Sigmoid colon (tissue), 7 donors: ENCODE measurements around the gene LMF1. TPM values are rescaled to one million over a fixed set of nuclear protein-coding genes. Genes with fewer than 3 reads are reported as not detected.

Experiments
- DNase-seq: peaks from one replicate; pipeline ENCODE4 v3.0.0-alpha.2; 2019
- H3K27ac ChIP-seq, 4 donors: fragments of 200-600 bp; sonication (generic); one replicate each; pipeline ENCODE4 v1.5.1; 2016 to 2019; ENCODE audit warnings: mild to moderate bottlenecking in 1 of 4
- H3K27me3 ChIP-seq, 3 donors: fragments of 200-600 bp; sonication (generic); one replicate each; pipeline ENCODE4 v1.5.1; 2019; ENCODE audit warnings: mild to moderate bottlenecking in 1 of 3
- H3K36me3 ChIP-seq, 4 donors: fragments of 200-600 bp; sonication (generic); one replicate each; pipeline ENCODE4 v1.5.1; 2016 to 2019
- H3K4me1 ChIP-seq, 4 donors: fragments of 200-600 bp; sonication (generic); one replicate each; pipeline ENCODE4 v1.5.1; 2017 to 2019
- H3K4me3 ChIP-seq, 4 donors: fragments of 200-600 bp; sonication (generic); one replicate each; pipeline ENCODE4 v1.5.1; 2017 to 2019; ENCODE audit warnings: mild to moderate bottlenecking in 2 of 4, moderate library complexity in 1 of 4
- H3K9me3 ChIP-seq, 4 donors: fragments of 200-600 bp in 3 of 4; sonication (generic) in 3 of 4; one replicate each; pipeline versions ENCODE4 v1.5.1 to v1.6.1; 2013 to 2019
- CTCF ChIP-seq, 4 experiments: fragments of 450-650 bp in 3 of 4; fragments of 200-600 bp in 1 of 4; IDR thresholded peaks; one replicate each; pipeline ENCODE4 v1.5.1; 2016 to 2019; ENCODE audit warnings: antibody characterized with exemption in 4 of 4, mild to moderate bottlenecking in 3 of 4, moderate library complexity in 2 of 4
- EP300 ChIP-seq, 4 donors: sonication (generic); formaldehyde crosslinking; IDR thresholded peaks; one replicate each; pipeline ENCODE4 v1.6.1; 2017; ENCODE audit warnings: antibody characterized with exemption in 4 of 4
- POLR2A ChIP-seq, 2 donors: fragments of 450-650 bp; IDR thresholded peaks; one replicate each; pipeline ENCODE4 v1.6.1; 2016; ENCODE audit warnings: antibody characterized with exemption in 2 of 2, mild to moderate bottlenecking in 2 of 2, moderate library complexity in 2 of 2
- POLR2AphosphoS5 ChIP-seq, 4 donors: sonication (generic); formaldehyde crosslinking; IDR thresholded peaks; one replicate each; pipeline ENCODE4 v1.6.1; 2017; ENCODE audit warnings: antibody characterized with exemption in 4 of 4
- WGBS, 2 donors: extraction: QIAGEN DNeasy Blood & Tissue Kit; methylation state at CpG; one replicate each; pipeline ENCODE4 v1.1.7; 2013; 5-methylcytosine and 5-hydroxymethylcytosine counted together
- intact Hi-C: fragments of 100-400 bp; cut with DNase I; formaldehyde crosslinking; loops from one replicate; pipeline ENCODE4 v1.15.1; 2023
- polyA plus RNA-seq, 3 donors: library from polyadenylated mRNA; stranded (reverse); fragments of 200-250 nt; gene quantifications; one replicate each; pipeline ENCODE4 v1.2.3, GENCODE V29; 2013
- total RNA-seq, 4 donors: library from RNA; depleted of rRNA; stranded (reverse); fragments of >200 nt; gene quantifications; one replicate each; pipeline ENCODE4 v1.1.0, GENCODE V29; 2016
- donor health status: healthy with polysubstance abuse.
- donor health status: Bipolar disorder and iron deficiency.
- donor health status: healthy.

Gene LMF1
- total and polyA plus RNA-seq, 7 donors, result 1.2 to 34.1 (median 19.9) TPM

GRCh38 chr16:907842-908241 lies 62.9 kb downstream of the LMF1 start:
- TF ChIP-seq CTCF (IDR thresholded peaks at IDR 0.05), result no peak
- TF ChIP-seq EP300 (IDR thresholded peaks at IDR 0.05), result no peak
- TF ChIP-seq POLR2A (IDR thresholded peaks at IDR 0.05), result no peak
- DNase-seq, result no peak
- intact Hi-C loops, result no loop called here
- Histone ChIP-seq H3K4me3 (no peak overlapping the region), H3K36me3 (peaks cover 3 to 45% (median 13%) of the 10 kb centered on the region in 4 donors), H3K27ac (no peak overlapping the region), H3K4me1 (no peaks in the 10 kb centered on the region), H3K9me3 (peaks cover 0 to 2% (median 0%) of the 10 kb centered on the region in 4 donors), H3K27me3 (no peaks in the 10 kb centered on the region)
- 93 to 97% methylated on average over 7 of the region's 7 CpGs for WGBS, 2 donors

GRCh38 chr16:907361-907760 lies 63.4 kb downstream of the LMF1 start:
- Histone ChIP-seq H3K27me3 (no peaks in the 10 kb centered on the region), H3K27ac (no peak overlapping the region), H3K36me3 (peaks cover 3 to 45% (median 13%) of the 10 kb centered on the region in 4 donors), H3K9me3 (peaks cover 0 to 2% (median 0%) of the 10 kb centered on the region in 4 donors), H3K4me1 (no peaks in the 10 kb centered on the region), H3K4me3 (no peak overlapping the region)
- intact Hi-C loops, result no loop called here
- TF ChIP-seq EP300 (IDR thresholded peaks at IDR 0.05) (no peak), CTCF (IDR thresholded peaks at IDR 0.05) (no peak), POLR2AphosphoS5 (IDR thresholded peaks at IDR 0.05) (no peak), POLR2A (IDR thresholded peaks at IDR 0.05) (no peak)
- no peak for DNase-seq
- WGBS, 2 donors, result 94 to 96% methylated on average over 15 of the region's 15 CpGs

GRCh38 chr16:906296-906695 lies 64.5 kb downstream of the LMF1 start:
- no peak for DNase-seq
- intact Hi-C loops, result no loop called here
- no peaks in the 10 kb centered on the region for H3K27me3 ChIP-seq
- peaks cover 0 to 2% (median 0%) of the 10 kb centered on the region in 4 donors for H3K9me3 ChIP-seq
- no peak overlapping the region for H3K27ac ChIP-seq
- no peak for TF ChIP-seq POLR2A (IDR thresholded peaks at IDR 0.05)
- no peak for TF ChIP-seq EP300 (IDR thresholded peaks at IDR 0.05)
- TF ChIP-seq CTCF (IDR thresholded peaks at IDR 0.05), result no peak
- TF ChIP-seq POLR2AphosphoS5 (IDR thresholded peaks at IDR 0.05), result no peak
- H3K36me3 ChIP-seq, result peaks cover 3 to 45% (median 13%) of the 10 kb centered on the region in 4 donors
- no peaks in the 10 kb centered on the region for H3K4me1 ChIP-seq
- no peak overlapping the region for H3K4me3 ChIP-seq
- WGBS, 2 donors, result 95 to 96% methylated on average over 12 of the region's 12 CpGs

- H3K36me3 ChIP-seq, result peaks cover 0 to 16% (median 2%) of the 10 kb centered on the region in 4 donors
- no peak for DNase-seq
- H3K4me1 ChIP-seq, result no peaks in the 10 kb centered on the region
- TF ChIP-seq POLR2A (IDR thresholded peaks at IDR 0.05) (no peak), EP300 (IDR thresholded peaks at IDR 0.05) (no peak), CTCF (IDR thresholded peaks at IDR 0.05) (no peak), POLR2AphosphoS5 (IDR thresholded peaks at IDR 0.05) (no peak)
- intact Hi-C loops, result no loop called here
- H3K27ac ChIP-seq, result no peak overlapping the region
- H3K27me3 ChIP-seq, result no peaks in the 10 kb centered on the region
- 85 to 92% methylated on average over 32 of the region's 32 CpGs for WGBS, 2 donors
- H3K9me3 ChIP-seq, result no peaks in the 10 kb centered on the region
- no peak overlapping the region for H3K4me3 ChIP-seq
These were observed 68.8 kb downstream of the LMF1 start for GRCh38 chr16:901715-902601.
